Measurements from ENCODE around the gene VWA8.
A peak's percentile ranks its signal among the peaks of the same experiment; 100 is the strongest.
"Not testable (repeated sequence)": the region's sequence is repeated elsewhere in the genome, so short reads cannot be mapped to it uniquely, and the experiment has no call there.

Gene VWA8

GRCh38 chr13:41579168-41579567 is 381.7 kb downstream of the VWA8 start:
- DNase-seq (ENCODE audit: low read depth): no peak
- Histone ChIP-seq H3K4me3 (ENCODE audit: low read length) (no peak overlapping the region), H3K27me3 (replicated peaks; ENCODE audit: control insufficient read depth, insufficient read depth, low read length) (no peaks in the 10 kb centered on the region), H3K9me3 (ENCODE audit: control insufficient read depth, low read length) (no peaks in the 10 kb centered on the region), H3K4me1 (ENCODE audit: control insufficient read depth, insufficient read depth, low read length) (peaks cover 28% of the 10 kb centered on the region), H3K9ac (ENCODE audit: low read length) (no peak overlapping the region), H3K36me3 (ENCODE audit: control insufficient read depth, insufficient read depth, low read length, severe bottlenecking) (peaks cover 6% of the 10 kb centered on the region)

GRCh38 chr13:41578371-41578770 is 382.5 kb downstream of the VWA8 start:
- Histone ChIP-seq H3K9ac (ENCODE audit: low read length) (no peak overlapping the region), H3K36me3 (ENCODE audit: control insufficient read depth, insufficient read depth, low read length, severe bottlenecking) (peaks cover 5% of the 10 kb centered on the region), H3K4me1 (ENCODE audit: control insufficient read depth, insufficient read depth, low read length) (peaks cover 28% of the 10 kb centered on the region), H3K27me3 (replicated peaks; ENCODE audit: control insufficient read depth, insufficient read depth, low read length) (no peaks in the 10 kb centered on the region), H3K4me3 (ENCODE audit: low read length) (no peak overlapping the region), H3K9me3 (ENCODE audit: control insufficient read depth, low read length) (no peaks in the 10 kb centered on the region)
- no peak for DNase-seq (ENCODE audit: low read depth)

- H3K9me3 ChIP-seq (ENCODE audit: control insufficient read depth, low read length): no peaks in the 10 kb centered on the region
- no peaks in the 10 kb centered on the region for H3K27me3 ChIP-seq (replicated peaks; ENCODE audit: control insufficient read depth, insufficient read depth, low read length)
- no peak overlapping the region for H3K9ac ChIP-seq (ENCODE audit: low read length)
- H3K36me3 ChIP-seq (ENCODE audit: control insufficient read depth, insufficient read depth, low read length, severe bottlenecking): peaks cover 5% of the 10 kb centered on the region
- peak; percentile 58 for DNase-seq (ENCODE audit: low read depth)
- peaks cover 27% of the 10 kb centered on the region for H3K4me1 ChIP-seq (ENCODE audit: control insufficient read depth, insufficient read depth, low read length)
- H3K4me3 ChIP-seq (ENCODE audit: low read length): no peak overlapping the region
These were observed 383.5 kb downstream of the VWA8 start for GRCh38 chr13:41577436-41577835.

GRCh38 chr13:41573640-41574039 is 387.3 kb downstream of the VWA8 start:
- not testable (repeated sequence) for H3K9ac ChIP-seq (ENCODE audit: low read length); DNase-seq (ENCODE audit: low read depth); H3K36me3 ChIP-seq (ENCODE audit: control insufficient read depth, insufficient read depth, low read length, severe bottlenecking); H3K9me3 ChIP-seq (ENCODE audit: control insufficient read depth, low read length); H3K27me3 ChIP-seq (replicated peaks; ENCODE audit: control insufficient read depth, insufficient read depth, low read length); H3K4me3 ChIP-seq (ENCODE audit: low read length)
- H3K4me1 ChIP-seq (ENCODE audit: control insufficient read depth, insufficient read depth, low read length): peaks cover 27% of the 10 kb centered on the region

GRCh38 chr13:41571817-41572340 is 389.0 kb downstream of the VWA8 start:
- DNase-seq (ENCODE audit: low read depth); H3K4me3 ChIP-seq (ENCODE audit: low read length); H3K27me3 ChIP-seq (replicated peaks; ENCODE audit: control insufficient read depth, insufficient read depth, low read length); H3K9me3 ChIP-seq (ENCODE audit: control insufficient read depth, low read length); H3K9ac ChIP-seq (ENCODE audit: low read length): not testable (repeated sequence)
- peaks cover 16% of the 10 kb centered on the region for H3K36me3 ChIP-seq (ENCODE audit: control insufficient read depth, insufficient read depth, low read length, severe bottlenecking)
- peaks cover 16% of the 10 kb centered on the region for H3K4me1 ChIP-seq (ENCODE audit: control insufficient read depth, insufficient read depth, low read length)

GRCh38 chr13:41568972-41569351 is 391.9 kb downstream of the VWA8 start:
- Histone ChIP-seq H3K9ac (ENCODE audit: low read length) (no peak overlapping the region), H3K27me3 (replicated peaks; ENCODE audit: control insufficient read depth, insufficient read depth, low read length) (no peaks in the 10 kb centered on the region), H3K9me3 (ENCODE audit: control insufficient read depth, low read length) (no peaks in the 10 kb centered on the region), H3K36me3 (ENCODE audit: control insufficient read depth, insufficient read depth, low read length, severe bottlenecking) (peaks cover 11% of the 10 kb centered on the region), H3K4me1 (ENCODE audit: control insufficient read depth, insufficient read depth, low read length) (peaks cover 9% of the 10 kb centered on the region), H3K4me3 (ENCODE audit: low read length) (no peak overlapping the region)
- peak; percentile 78 for DNase-seq (ENCODE audit: low read depth)

- H3K9ac ChIP-seq (ENCODE audit: low read length): no peak overlapping the region
- no peaks in the 10 kb centered on the region for H3K27me3 ChIP-seq (replicated peaks; ENCODE audit: control insufficient read depth, insufficient read depth, low read length)
- peaks cover 11% of the 10 kb centered on the region for H3K36me3 ChIP-seq (ENCODE audit: control insufficient read depth, insufficient read depth, low read length, severe bottlenecking)
- H3K9me3 ChIP-seq (ENCODE audit: control insufficient read depth, low read length): no peaks in the 10 kb centered on the region
- no peak for DNase-seq (ENCODE audit: low read depth)
- H3K4me1 ChIP-seq (ENCODE audit: control insufficient read depth, insufficient read depth, low read length): peaks cover 13% of the 10 kb centered on the region
- no peak overlapping the region for H3K4me3 ChIP-seq (ENCODE audit: low read length)
These were observed 392.6 kb downstream of the VWA8 start for GRCh38 chr13:41568143-41568971.

- H3K9ac ChIP-seq (ENCODE audit: low read length): no peak overlapping the region
- no peaks in the 10 kb centered on the region for H3K9me3 ChIP-seq (ENCODE audit: control insufficient read depth, low read length)
- H3K27me3 ChIP-seq (replicated peaks; ENCODE audit: control insufficient read depth, insufficient read depth, low read length): no peaks in the 10 kb centered on the region
- H3K4me1 ChIP-seq (ENCODE audit: control insufficient read depth, insufficient read depth, low read length): peaks cover 16% of the 10 kb centered on the region
- H3K4me3 ChIP-seq (ENCODE audit: low read length): no peak overlapping the region
- peaks cover 11% of the 10 kb centered on the region for H3K36me3 ChIP-seq (ENCODE audit: control insufficient read depth, insufficient read depth, low read length, severe bottlenecking)
- DNase-seq (ENCODE audit: low read depth): no peak
These were observed 393.5 kb downstream of the VWA8 start for GRCh38 chr13:41567363-41567762.

GRCh38 chr13:41565846-41566245 is 395.1 kb downstream of the VWA8 start:
- Histone ChIP-seq H3K27me3 (replicated peaks; ENCODE audit: control insufficient read depth, insufficient read depth, low read length) (no peaks in the 10 kb centered on the region), H3K36me3 (ENCODE audit: control insufficient read depth, insufficient read depth, low read length, severe bottlenecking) (peaks cover 11% of the 10 kb centered on the region), H3K4me3 (ENCODE audit: low read length) (no peak overlapping the region)

GRCh38 chr13:41565216-41565615 is 395.7 kb downstream of the VWA8 start:
- Histone ChIP-seq H3K27me3 (replicated peaks; ENCODE audit: control insufficient read depth, insufficient read depth, low read length) (no peaks in the 10 kb centered on the region), H3K9ac (ENCODE audit: low read length) (no peak overlapping the region), H3K36me3 (ENCODE audit: control insufficient read depth, insufficient read depth, low read length, severe bottlenecking) (peaks cover 11% of the 10 kb centered on the region), H3K4me1 (ENCODE audit: control insufficient read depth, insufficient read depth, low read length) (peaks cover 29% of the 10 kb centered on the region), H3K4me3 (ENCODE audit: low read length) (no peak overlapping the region), H3K9me3 (ENCODE audit: control insufficient read depth, low read length) (no peaks in the 10 kb centered on the region)
- DNase-seq (ENCODE audit: low read depth): peak; percentile 66

More at GRCh38 chr13:41565846-41566245, 395.1 kb downstream of the VWA8 start:
- no peaks in the 10 kb centered on the region for H3K9me3 ChIP-seq (ENCODE audit: control insufficient read depth, low read length)
- H3K4me1 ChIP-seq (ENCODE audit: control insufficient read depth, insufficient read depth, low read length): peaks cover 29% of the 10 kb centered on the region
- DNase-seq (ENCODE audit: low read depth): no peak
- H3K9ac ChIP-seq (ENCODE audit: low read length): no peak overlapping the region

- Histone ChIP-seq H3K9me3 (ENCODE audit: control insufficient read depth, low read length) (no peaks in the 10 kb centered on the region), H3K27me3 (replicated peaks; ENCODE audit: control insufficient read depth, insufficient read depth, low read length) (no peaks in the 10 kb centered on the region), H3K4me1 (ENCODE audit: control insufficient read depth, insufficient read depth, low read length) (peaks cover 23% of the 10 kb centered on the region), H3K36me3 (ENCODE audit: control insufficient read depth, insufficient read depth, low read length, severe bottlenecking) (peaks cover 8% of the 10 kb centered on the region), H3K9ac (ENCODE audit: low read length) (no peak overlapping the region), H3K4me3 (ENCODE audit: low read length) (no peak overlapping the region)
- no peak for DNase-seq (ENCODE audit: low read depth)
These were observed 396.9 kb downstream of the VWA8 start for GRCh38 chr13:41563984-41564365.
